IPS DF 6.9 (cell line): Measurements from ENCODE around the gene OCIAD2.

ENCODE experiments used
- DNase-seq: peaks from one replicate; pipeline ENCODE4 v3.0.0-alpha.2; 2013; ENCODE audit warnings: low read depth, low spot score
- H3K27ac ChIP-seq: one replicate; pipeline ENCODE4 v1.5.1; 2013; ENCODE audit warnings: low read length, control low read depth
- H3K27me3 ChIP-seq: 2 replicates; pipeline ENCODE4 v1.6.1; 2013; ENCODE audit warnings: mild to moderate bottlenecking, low read length; ENCODE audit not compliant: control insufficient read depth, insufficient read depth
- H3K36me3 ChIP-seq: 2 replicates; pipeline ENCODE4 v1.6.1; 2013; ENCODE audit warnings: low read length; ENCODE audit not compliant: control insufficient read depth, insufficient read depth
- H3K4me1 ChIP-seq: 2 replicates; pipeline ENCODE4 v1.6.1; 2013; ENCODE audit warnings: low read length; ENCODE audit not compliant: control insufficient read depth, insufficient read depth
- H3K4me3 ChIP-seq: 2 replicates; pipeline ENCODE4 v1.5.1; 2013; ENCODE audit warnings: mild to moderate bottlenecking, low read length
- H3K9me3 ChIP-seq: 2 replicates; pipeline ENCODE4 v1.6.1; 2013; ENCODE audit warnings: low read length, inconsistent platforms; ENCODE audit not compliant: control insufficient read depth, insufficient read depth
- WGBS: extraction: QIAGEN DNeasy Blood & Tissue Kit; methylation state at CpG from one replicate; pipeline ENCODE4 v1.1.7; 2013; ENCODE audit warnings: mixed read lengths, missing lambda C conversion rate; ENCODE audit not compliant: insufficient read length, insufficient coverage; 5-methylcytosine and 5-hydroxymethylcytosine counted together

The OCIAD2 gene

GRCh38 chr4:48908687-48909086 is 2.1 kb upstream of the OCIAD2 start:
- Histone ChIP-seq H3K27me3 (no peaks in the 10 kb centered on the region), H3K4me3 (no peak overlapping the region), H3K27ac (no peak overlapping the region), H3K36me3 (no peaks in the 10 kb centered on the region), H3K4me1 (peaks cover 5% of the 10 kb centered on the region), H3K9me3 (no peaks in the 10 kb centered on the region)
- DNase-seq = no peak

DNA sequence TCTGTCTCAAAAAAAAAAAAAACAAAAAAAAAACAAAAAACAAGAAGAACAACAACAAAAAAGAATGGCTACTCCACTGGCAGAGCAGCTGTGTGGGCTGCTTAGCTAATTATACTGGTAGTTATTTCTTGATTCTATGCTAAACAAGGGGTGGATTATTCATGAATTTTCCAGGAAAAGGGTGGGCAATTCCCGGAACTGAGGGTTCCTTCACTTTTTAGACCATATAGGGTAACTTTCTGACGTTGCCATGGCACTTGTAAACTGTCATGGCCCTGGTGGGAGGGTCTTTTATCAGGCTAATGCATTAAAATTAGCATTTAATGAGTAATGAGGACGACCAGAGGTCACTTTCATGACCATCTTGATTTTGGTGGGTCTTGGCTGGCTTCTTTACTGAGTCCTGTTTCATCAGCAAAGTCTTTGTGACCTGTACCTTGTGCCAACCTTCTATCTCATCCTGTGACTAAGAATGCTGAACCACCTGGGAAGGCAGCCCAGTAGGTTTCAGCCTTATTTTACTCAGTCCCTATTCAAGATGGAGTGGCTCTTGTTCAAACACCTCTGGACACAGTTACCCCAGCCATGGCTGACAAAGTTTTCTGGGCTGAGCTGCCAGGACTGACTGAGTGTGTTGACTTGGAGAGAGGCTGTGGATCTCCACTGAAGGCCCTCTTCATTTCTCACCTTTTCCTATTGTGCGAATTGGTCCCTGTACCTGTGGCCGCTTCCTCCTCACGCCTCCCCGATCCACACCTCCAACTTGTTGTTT is 1.3 kb upstream of the OCIAD2 start:
- H3K9me3 ChIP-seq = no peaks in the 10 kb centered on the region
- H3K36me3 ChIP-seq = no peaks in the 10 kb centered on the region
- peaks cover 5% of the 10 kb centered on the region for H3K4me1 ChIP-seq
- H3K27me3 ChIP-seq = no peaks in the 10 kb centered on the region
- no peak overlapping the region for H3K27ac ChIP-seq
- no CpG with 5 or more reads among the region's 7 CpGs for WGBS
- no peak for DNase-seq
- H3K4me3 ChIP-seq = no peak overlapping the region

DNA sequence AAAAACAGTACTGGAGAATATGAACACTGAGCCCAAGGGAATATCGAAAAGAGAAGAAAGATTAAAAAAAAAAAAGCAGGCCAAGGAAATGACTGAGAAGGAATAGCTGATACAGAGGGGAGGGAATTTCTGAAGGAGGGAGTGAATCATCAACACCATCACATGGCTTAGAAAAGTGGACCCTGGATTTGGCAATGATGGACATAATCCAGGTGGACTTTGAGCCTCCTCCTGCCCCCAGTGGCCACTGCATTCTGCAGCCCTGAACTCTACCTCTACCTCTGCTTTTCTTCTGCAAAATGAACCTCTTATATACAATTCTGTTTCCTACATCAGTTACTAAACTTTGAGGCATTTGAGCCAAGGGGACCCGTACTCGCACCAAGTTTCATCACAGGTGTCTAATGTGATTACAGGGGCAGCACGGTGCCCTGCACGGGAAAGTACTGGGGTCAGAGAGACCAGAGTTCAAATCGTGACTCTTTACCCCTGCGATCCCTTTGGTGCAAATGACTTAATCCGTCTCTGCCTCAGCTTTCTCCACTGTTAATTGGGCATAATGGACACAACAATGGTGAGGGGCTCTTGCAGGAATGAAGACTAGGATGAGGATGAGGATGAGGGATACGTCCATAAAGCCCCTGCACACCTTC is 1.1 kb downstream of the OCIAD2 start:
- no CpG with 5 or more reads among the region's 9 CpGs for WGBS
- no peak overlapping the region for H3K27ac ChIP-seq
- no peaks in the 10 kb centered on the region for H3K27me3 ChIP-seq
- H3K4me1 ChIP-seq = peaks cover 5% of the 10 kb centered on the region
- H3K36me3 ChIP-seq = no peaks in the 10 kb centered on the region
- peak overlapping the region; percentile 77; the same call in 1 of the 2 replicates for H3K4me3 ChIP-seq
- no peak for DNase-seq
- no peaks in the 10 kb centered on the region for H3K9me3 ChIP-seq

- no peak overlapping the region for H3K4me3 ChIP-seq
- no peaks in the 10 kb centered on the region for H3K36me3 ChIP-seq
- DNase-seq = no peak
- H3K4me1 ChIP-seq = peaks cover 5% of the 10 kb centered on the region
- WGBS = no CpG with 5 or more reads among the region's 3 CpGs
- no peaks in the 10 kb centered on the region for H3K27me3 ChIP-seq
- H3K27ac ChIP-seq = no peak overlapping the region
- H3K9me3 ChIP-seq = no peaks in the 10 kb centered on the region
These were observed 1.9 kb downstream of the OCIAD2 start for GRCh38 chr4:48904541-48905142.

GRCh38 chr4:48904101-48904500 is 2.5 kb downstream of the OCIAD2 start:
- no peak for DNase-seq
- Histone ChIP-seq H3K36me3 (no peaks in the 10 kb centered on the region), H3K27ac (no peak overlapping the region)

GRCh38 chr4:48902266-48902665 is 4.3 kb downstream of the OCIAD2 start:
- Histone ChIP-seq H3K27ac (no peak overlapping the region), H3K4me1 (peaks cover 5% of the 10 kb centered on the region), H3K4me3 (no peak overlapping the region), H3K9me3 (no peaks in the 10 kb centered on the region), H3K36me3 (no peaks in the 10 kb centered on the region), H3K27me3 (no peaks in the 10 kb centered on the region)
- no peak for DNase-seq

More at GRCh38 chr4:48904101-48904500, 2.5 kb downstream of the OCIAD2 start:
- Histone ChIP-seq H3K27me3 (no peaks in the 10 kb centered on the region), H3K4me1 (peaks cover 5% of the 10 kb centered on the region), H3K4me3 (no peak overlapping the region), H3K9me3 (no peaks in the 10 kb centered on the region)
- no CpG with 5 or more reads among the region's 4 CpGs for WGBS

GRCh38 chr4:48901196-48901595 is 5.4 kb downstream of the OCIAD2 start:
- H3K4me3 ChIP-seq = no peak overlapping the region
- no peaks in the 10 kb centered on the region for H3K9me3 ChIP-seq
- no peaks in the 10 kb centered on the region for H3K36me3 ChIP-seq
- no peak overlapping the region for H3K27ac ChIP-seq
- DNase-seq = no peak
- H3K4me1 ChIP-seq = no peaks in the 10 kb centered on the region
- H3K27me3 ChIP-seq = no peaks in the 10 kb centered on the region
- no CpG with 5 or more reads among the region's 4 CpGs for WGBS

GRCh38 chr4:48899950-48900349 is 6.6 kb downstream of the OCIAD2 start:
- no peak overlapping the region for H3K27ac ChIP-seq
- WGBS = no CpG with 5 or more reads among the region's 4 CpGs
- H3K4me3 ChIP-seq = no peak overlapping the region
- no peaks in the 10 kb centered on the region for H3K27me3 ChIP-seq
- no peak for DNase-seq
- H3K9me3 ChIP-seq = no peaks in the 10 kb centered on the region
- H3K4me1 ChIP-seq = no peaks in the 10 kb centered on the region
- H3K36me3 ChIP-seq = no peaks in the 10 kb centered on the region

- H3K27ac ChIP-seq = no peak overlapping the region
- no peak overlapping the region for H3K4me3 ChIP-seq
- H3K4me1 ChIP-seq = no peaks in the 10 kb centered on the region
- no peaks in the 10 kb centered on the region for H3K36me3 ChIP-seq
- H3K9me3 ChIP-seq = no peaks in the 10 kb centered on the region
- H3K27me3 ChIP-seq = no peaks in the 10 kb centered on the region
- no peak for DNase-seq
- WGBS = no CpG with 5 or more reads among the region's 1 CpG
These were observed 7.2 kb downstream of the OCIAD2 start for GRCh38 chr4:48899432-48899749.

- Histone ChIP-seq H3K36me3 (no peaks in the 10 kb centered on the region), H3K4me1 (no peaks in the 10 kb centered on the region), H3K27ac (no peak overlapping the region), H3K4me3 (no peak overlapping the region), H3K27me3 (no peaks in the 10 kb centered on the region), H3K9me3 (no peaks in the 10 kb centered on the region)
- no CpG with 5 or more reads among the region's 5 CpGs for WGBS
- no peak for DNase-seq
These were observed 7.7 kb downstream of the OCIAD2 start for GRCh38 chr4:48898733-48899431.
